Suprapubic skin (tissue), 4 donors: ENCODE data around the gene OR10V1. TPM values are rescaled to one million over a fixed set of nuclear protein-coding genes. Genes with fewer than 3 reads are reported as not detected.

Experiments
- DNase-seq, 2 donors: peaks; one replicate each; pipeline ENCODE4 v3.0.0-alpha.2; 2019; ENCODE audit warnings: low spot score in 2 of 2
- H3K27ac ChIP-seq: fragments of 200-600 bp; sonication (generic); one replicate; pipeline ENCODE4 v1.5.1; 2019
- H3K27me3 ChIP-seq: fragments of 200-600 bp; sonication (generic); one replicate; pipeline ENCODE4 v1.5.1; 2019
- H3K36me3 ChIP-seq: fragments of 200-600 bp; sonication (generic); one replicate; pipeline ENCODE4 v1.5.1; 2019
- H3K4me1 ChIP-seq: fragments of 200-600 bp; sonication (generic); one replicate; pipeline ENCODE4 v1.5.1; 2019
- H3K4me3 ChIP-seq: fragments of 200-600 bp; sonication (generic); one replicate; pipeline ENCODE4 v1.5.1; 2019; ENCODE audit warnings: mild to moderate bottlenecking
- H3K9me3 ChIP-seq: fragments of 200-600 bp; sonication (generic); one replicate; pipeline ENCODE4 v1.5.1; 2019
- EP300 ChIP-seq: sonication (generic); formaldehyde crosslinking; IDR thresholded peaks from one replicate; pipeline ENCODE4 v1.6.1; 2017; ENCODE audit warnings: antibody characterized with exemption
- POLR2A ChIP-seq, 2 donors: fragments of 450-650 bp; IDR thresholded peaks; one replicate each; pipeline ENCODE4 v1.6.1; 2017; ENCODE audit warnings: antibody characterized with exemption in 2 of 2, mild to moderate bottlenecking in 2 of 2, moderate library complexity in 2 of 2
- POLR2AphosphoS5 ChIP-seq, 3 donors: sonication (generic); formaldehyde crosslinking; IDR thresholded peaks; one replicate each; pipeline ENCODE4 v1.6.1; 2017; ENCODE audit warnings: antibody characterized with exemption in 3 of 3
- WGBS: methylation state at CpG from one replicate; pipeline ENCODE4 v1.1.5; 2018; 5-methylcytosine and 5-hydroxymethylcytosine counted together
- total RNA-seq, 4 donors: library from RNA; depleted of rRNA; stranded (reverse); fragments of >200 nt; gene quantifications; one replicate each; pipeline ENCODE4 v1.1.0, GENCODE V29; 2016
- TF ChIP-seq, protein P1 (sequence below), 2 donors: fragments of 200-600 bp in 1 of 2; fragments of 450-650 bp in 1 of 2; sonication (generic) in 1 of 2; IDR thresholded peaks; one replicate each; pipeline ENCODE4 v1.5.1; 2016 to 2019; ENCODE audit warnings: antibody characterized with exemption in 2 of 2, mild to moderate bottlenecking in 1 of 2, moderate library complexity in 1 of 2

Gene OR10V1, protein sequence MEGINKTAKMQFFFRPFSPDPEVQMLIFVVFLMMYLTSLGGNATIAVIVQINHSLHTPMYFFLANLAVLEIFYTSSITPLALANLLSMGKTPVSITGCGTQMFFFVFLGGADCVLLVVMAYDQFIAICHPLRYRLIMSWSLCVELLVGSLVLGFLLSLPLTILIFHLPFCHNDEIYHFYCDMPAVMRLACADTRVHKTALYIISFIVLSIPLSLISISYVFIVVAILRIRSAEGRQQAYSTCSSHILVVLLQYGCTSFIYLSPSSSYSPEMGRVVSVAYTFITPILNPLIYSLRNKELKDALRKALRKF
- not detected for total RNA-seq

DNA sequence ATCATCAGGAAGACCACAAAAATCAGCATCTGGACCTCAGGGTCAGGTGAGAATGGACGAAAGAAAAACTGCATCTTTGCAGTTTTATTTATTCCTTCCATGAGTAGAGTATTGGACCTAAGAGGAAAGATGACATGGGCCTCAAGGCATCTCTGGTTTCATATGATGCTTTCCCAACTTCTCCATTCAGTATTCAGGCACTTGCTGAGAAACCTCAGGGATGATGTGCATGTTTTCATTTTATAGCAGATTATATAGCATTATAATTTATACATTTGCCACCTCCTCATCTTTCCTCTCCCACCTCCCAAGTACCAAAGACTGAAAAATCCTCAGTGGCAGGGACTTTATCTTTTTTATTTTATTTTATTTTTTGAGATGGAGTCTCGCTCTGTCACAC lies at the start of gene OR10V1:
OR10V1 (minus strand) TSS at position 101 of the 400 bp plus-strand sequence; CDS start at position 101, 0 bp downstream.
- Histone ChIP-seq H3K4me3 (no peak within 1 kb of the TSS), H3K4me1 (no peaks in the 10 kb centered on the region), H3K27ac (no peak within 1 kb of the TSS), H3K36me3 (no peaks in the 10 kb centered on the region), H3K9me3 (no peaks in the 10 kb centered on the region), H3K27me3 (no peaks in the 10 kb centered on the region)
- 85% methylated on average over 2 of the region's 2 CpGs for WGBS
- no peak for DNase-seq
- TF ChIP-seq POLR2A (IDR thresholded peaks at IDR 0.05), result no peak
- TF ChIP-seq EP300, result no peak
- TF ChIP-seq POLR2AphosphoS5 (IDR thresholded peaks at IDR 0.05), result no peak
- TF ChIP-seq, protein P1, sequence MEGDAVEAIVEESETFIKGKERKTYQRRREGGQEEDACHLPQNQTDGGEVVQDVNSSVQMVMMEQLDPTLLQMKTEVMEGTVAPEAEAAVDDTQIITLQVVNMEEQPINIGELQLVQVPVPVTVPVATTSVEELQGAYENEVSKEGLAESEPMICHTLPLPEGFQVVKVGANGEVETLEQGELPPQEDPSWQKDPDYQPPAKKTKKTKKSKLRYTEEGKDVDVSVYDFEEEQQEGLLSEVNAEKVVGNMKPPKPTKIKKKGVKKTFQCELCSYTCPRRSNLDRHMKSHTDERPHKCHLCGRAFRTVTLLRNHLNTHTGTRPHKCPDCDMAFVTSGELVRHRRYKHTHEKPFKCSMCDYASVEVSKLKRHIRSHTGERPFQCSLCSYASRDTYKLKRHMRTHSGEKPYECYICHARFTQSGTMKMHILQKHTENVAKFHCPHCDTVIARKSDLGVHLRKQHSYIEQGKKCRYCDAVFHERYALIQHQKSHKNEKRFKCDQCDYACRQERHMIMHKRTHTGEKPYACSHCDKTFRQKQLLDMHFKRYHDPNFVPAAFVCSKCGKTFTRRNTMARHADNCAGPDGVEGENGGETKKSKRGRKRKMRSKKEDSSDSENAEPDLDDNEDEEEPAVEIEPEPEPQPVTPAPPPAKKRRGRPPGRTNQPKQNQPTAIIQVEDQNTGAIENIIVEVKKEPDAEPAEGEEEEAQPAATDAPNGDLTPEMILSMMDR (IDR thresholded peaks at IDR 0.05), result no peak

DNA sequence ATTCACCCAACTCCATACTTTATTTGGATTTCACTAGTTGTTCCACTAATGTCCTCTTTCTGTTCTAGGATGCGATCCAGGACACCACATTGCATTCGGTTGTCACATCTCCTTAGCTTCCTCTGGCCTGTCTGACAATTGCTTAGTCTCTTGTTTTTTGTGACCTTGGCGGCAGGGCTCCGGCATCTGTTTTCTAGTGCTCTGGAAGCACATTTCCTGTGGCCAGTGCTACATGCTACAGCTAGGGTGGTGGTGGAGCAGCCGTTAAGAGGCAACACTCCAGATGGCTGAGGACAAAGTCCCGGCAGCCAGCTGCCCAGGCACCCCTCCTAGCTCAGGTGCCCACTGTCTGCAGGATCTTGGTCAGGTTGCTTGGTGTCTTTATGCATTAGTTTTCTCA lies 48.3 kb upstream of the OR10V1 start:
- Histone ChIP-seq H3K4me1 (peaks cover 48% of the 10 kb centered on the region), H3K27me3 (no peaks in the 10 kb centered on the region), H3K9me3 (no peaks in the 10 kb centered on the region), H3K36me3 (peaks cover 7% of the 10 kb centered on the region), H3K4me3 (no peak overlapping the region), H3K27ac (no peak overlapping the region)
- no peak for DNase-seq
- 71% methylated on average over 5 of the region's 6 CpGs for WGBS
- TF ChIP-seq POLR2A (IDR thresholded peaks at IDR 0.05) (no peak), EP300 (no peak), POLR2AphosphoS5 (IDR thresholded peaks at IDR 0.05) (no peak)
- TF ChIP-seq, protein P1 (IDR thresholded peaks at IDR 0.05), result no peak

DNA sequence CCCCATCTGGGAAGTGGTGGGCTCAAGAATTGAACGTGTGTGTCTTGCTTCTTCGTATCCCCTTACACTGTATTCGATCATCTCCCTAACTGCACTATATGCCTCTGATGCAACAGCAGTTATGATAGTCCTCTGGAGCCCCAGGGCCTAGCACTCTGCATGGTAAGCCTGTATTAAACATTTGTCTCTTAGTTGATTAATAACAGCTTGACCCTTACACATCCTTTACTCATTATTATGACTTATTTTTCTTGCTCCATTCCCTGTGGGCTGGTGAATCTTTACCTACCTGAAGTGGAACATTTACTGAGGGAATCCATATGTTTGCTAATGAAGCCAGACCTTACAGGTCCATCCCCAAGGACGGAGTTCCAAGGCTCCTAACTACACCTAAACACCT lies 47.1 kb upstream of the OR10V1 start:
- no peak for DNase-seq
- Histone ChIP-seq H3K9me3 (no peaks in the 10 kb centered on the region), H3K4me1 (peaks cover 50% of the 10 kb centered on the region), H3K4me3 (no peak overlapping the region), H3K27me3 (no peaks in the 10 kb centered on the region), H3K36me3 (peaks cover 7% of the 10 kb centered on the region), H3K27ac (no peak overlapping the region)
- 86% methylated on average over 4 of the region's 4 CpGs for WGBS
- TF ChIP-seq POLR2A (IDR thresholded peaks at IDR 0.05) (no peak), EP300 (no peak), POLR2AphosphoS5 (IDR thresholded peaks at IDR 0.05) (no peak)
- TF ChIP-seq, protein P1 (IDR thresholded peaks at IDR 0.05), result no peak

DNA sequence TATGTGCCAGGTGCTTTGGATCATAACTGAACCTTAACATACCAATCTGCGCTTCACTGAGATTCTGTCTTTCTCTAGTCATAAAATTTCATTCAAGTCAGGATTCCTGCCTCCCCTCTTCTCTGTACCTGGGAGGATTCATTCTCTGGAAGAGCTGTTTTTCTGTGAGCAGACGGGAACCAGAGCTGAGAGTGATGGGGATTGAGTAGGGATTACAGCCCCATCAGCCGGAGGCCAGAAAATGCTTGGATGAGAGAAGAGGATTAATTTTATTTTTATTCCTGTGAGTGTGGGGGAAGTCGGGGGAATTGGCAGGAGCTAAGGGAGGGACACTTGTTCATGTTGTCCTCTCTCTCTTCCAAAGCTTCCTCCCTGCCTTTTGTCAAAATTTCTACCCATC lies 46.3 kb upstream of the OR10V1 start:
- H3K27ac ChIP-seq, result no peak overlapping the region
- 57% methylated on average over 4 of the region's 4 CpGs for WGBS
- H3K4me3 ChIP-seq, result no peak overlapping the region
- TF ChIP-seq, protein P1 (IDR thresholded peaks at IDR 0.05), result no peak
- TF ChIP-seq EP300 (no peak), POLR2AphosphoS5 (IDR thresholded peaks at IDR 0.05) (no peak), POLR2A (IDR thresholded peaks at IDR 0.05) (no peak)
- H3K9me3 ChIP-seq, result no peaks in the 10 kb centered on the region
- no peak for DNase-seq
- peaks cover 7% of the 10 kb centered on the region for H3K36me3 ChIP-seq
- no peaks in the 10 kb centered on the region for H3K27me3 ChIP-seq
- H3K4me1 ChIP-seq, result peaks cover 42% of the 10 kb centered on the region

DNA sequence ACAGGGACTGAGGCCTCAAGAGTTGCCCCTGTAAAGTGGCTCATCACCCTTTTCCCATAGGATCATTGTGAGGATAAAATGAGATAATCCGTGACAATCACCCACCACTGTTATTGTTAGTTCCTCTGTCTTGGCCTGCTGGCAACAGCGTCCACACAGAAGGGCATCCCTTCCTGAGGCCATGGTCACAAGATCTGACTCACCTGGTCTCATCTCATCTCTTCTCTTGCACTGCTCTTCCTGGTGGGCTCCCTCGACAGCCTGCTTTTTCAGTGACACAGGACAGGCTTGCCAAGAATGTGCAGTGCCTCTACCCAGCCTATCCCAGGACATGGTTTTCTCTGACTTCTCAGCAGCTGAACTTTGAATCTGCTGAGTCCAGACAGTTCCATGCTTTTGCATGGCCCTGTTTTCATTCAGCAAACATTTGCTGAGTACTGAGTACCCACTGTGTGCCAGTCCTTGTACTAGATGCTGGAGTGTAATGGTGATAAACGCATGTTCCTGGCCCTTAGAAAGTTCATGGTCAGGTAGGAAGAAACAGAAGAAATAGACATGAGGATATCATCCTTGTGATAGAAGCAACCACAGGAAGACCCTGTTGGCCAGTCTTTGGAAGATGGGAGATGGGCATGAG lies 44.9 kb upstream of the OR10V1 start:
- TF ChIP-seq POLR2AphosphoS5 (IDR thresholded peaks at IDR 0.05) (no peak), EP300 (no peak), POLR2A (IDR thresholded peaks at IDR 0.05) (no peak)
- TF ChIP-seq, protein P1 (IDR thresholded peaks at IDR 0.05), result no peak
- Histone ChIP-seq H3K36me3 (peaks cover 7% of the 10 kb centered on the region), H3K4me3 (no peak overlapping the region), H3K9me3 (no peaks in the 10 kb centered on the region), H3K4me1 (peaks cover 47% of the 10 kb centered on the region), H3K27me3 (no peaks in the 10 kb centered on the region), H3K27ac (no peak overlapping the region)
- no peak for DNase-seq
- 84% methylated on average over 4 of the region's 4 CpGs for WGBS
